OCI-LY1 (cell line): ENCODE results near the gene ATP13A4.

Source experiments
- H2AFZ ChIP-seq: fragments of 200-600 bp; sonication (generic), shearing (Covaris generic); 2 replicates; pipeline ENCODE4 v1.6.0; 2014; ENCODE audit warnings: antibody characterized with exemption, mild to moderate bottlenecking, low read length
- H3F3A ChIP-seq: fragments of 200-600 bp; sonication (generic), shearing (Covaris generic); 2 replicates; pipeline ENCODE4 v1.6.0; 2014; ENCODE audit warnings: mild to moderate bottlenecking, antibody characterized with exemption, low read length, moderate library complexity; ENCODE audit not compliant: insufficient read depth
- H3K27ac ChIP-seq: fragments of 200-600 bp; sonication (generic); 2 replicates; pipeline ENCODE4 v1.5.1; 2014; ENCODE audit warnings: low read length, mixed run types, mild to moderate bottlenecking, low read depth; ENCODE audit not compliant: poor library complexity, severe bottlenecking
- H3K27me3 ChIP-seq: fragments of 200-600 bp; sonication (generic); 2 replicates; pipeline ENCODE4 v1.6.0; 2014; ENCODE audit warnings: antibody characterized with exemption, mild to moderate bottlenecking, low read length, moderate library complexity; ENCODE audit not compliant: insufficient read depth
- H3K36me3 ChIP-seq: fragments of 200-600 bp; sonication (generic); 2 replicates; pipeline ENCODE4 v1.6.1; 2014; ENCODE audit warnings: mild to moderate bottlenecking, antibody characterized with exemption, low read length, moderate library complexity, mixed read lengths; ENCODE audit not compliant: insufficient read depth
- H3K4me1 ChIP-seq: fragments of 200-600 bp; sonication (generic); 2 replicates; pipeline ENCODE4 v1.5.1; 2014; ENCODE audit warnings: mild to moderate bottlenecking, low read length, moderate library complexity; ENCODE audit not compliant: insufficient read depth, severe bottlenecking
- H3K4me2 ChIP-seq: fragments of 200-600 bp; sonication (generic), shearing (Covaris generic); 2 replicates; pipeline ENCODE4 v1.6.1; 2014; ENCODE audit warnings: low read length
- H3K4me3 ChIP-seq: fragments of 200-600 bp; sonication (generic); 2 replicates; pipeline ENCODE4 v1.5.1; 2014; ENCODE audit warnings: low read length, low read depth, mild to moderate bottlenecking, mixed read lengths; ENCODE audit not compliant: poor library complexity, severe bottlenecking
- H3K79me2 ChIP-seq: fragments of 200-600 bp; shearing (Covaris generic); 2 replicates; pipeline ENCODE4 v1.6.1; 2016; ENCODE audit warnings: mixed run types, low read length, mixed read lengths; ENCODE audit not compliant: insufficient read depth
- H3K9ac ChIP-seq: fragments of 200-600 bp; sonication (generic), shearing (Covaris generic); 2 replicates; pipeline ENCODE4 v1.6.1; 2014; ENCODE audit warnings: mild to moderate bottlenecking, low read length, mixed read lengths
- H3K9me2 ChIP-seq: fragments of 200-600 bp; sonication (generic), shearing (Covaris generic); 2 replicates; pipeline ENCODE4 v1.6.1; 2014; ENCODE audit warnings: low read depth, mild to moderate bottlenecking, low read length, mixed read lengths
- H3K9me3 ChIP-seq: fragments of 200-600 bp; shearing (Covaris generic); 2 replicates; pipeline ENCODE4 v1.6.1; 2014; ENCODE audit warnings: low read length, mixed read lengths
- H4K20me1 ChIP-seq: fragments of 200-600 bp; sonication (generic), shearing (Covaris generic); 2 replicates; pipeline ENCODE4 v1.6.0; 2016; ENCODE audit warnings: mild to moderate bottlenecking, low read length; ENCODE audit not compliant: insufficient read depth
- EZH2 ChIP-seq: fragments of 200-600 bp; sonication (generic), shearing (Covaris generic); IDR thresholded peaks from 2 replicates; pipeline ENCODE4 v1.8.0; 2017; ENCODE audit warnings: borderline replicate concordance, mixed run types, mild to moderate bottlenecking, antibody characterized with exemption, low read length, moderate library complexity, mixed read lengths
- TF ChIP-seq, protein P1 (sequence below): fragments of 200-600 bp; sonication (generic), shearing (Covaris generic); IDR thresholded peaks from 2 replicates; pipeline ENCODE4 v1.5.1; 2017; ENCODE audit warnings: mild to moderate bottlenecking, antibody characterized with exemption, low read length, moderate library complexity, mixed read lengths

Gene ATP13A4

DNA sequence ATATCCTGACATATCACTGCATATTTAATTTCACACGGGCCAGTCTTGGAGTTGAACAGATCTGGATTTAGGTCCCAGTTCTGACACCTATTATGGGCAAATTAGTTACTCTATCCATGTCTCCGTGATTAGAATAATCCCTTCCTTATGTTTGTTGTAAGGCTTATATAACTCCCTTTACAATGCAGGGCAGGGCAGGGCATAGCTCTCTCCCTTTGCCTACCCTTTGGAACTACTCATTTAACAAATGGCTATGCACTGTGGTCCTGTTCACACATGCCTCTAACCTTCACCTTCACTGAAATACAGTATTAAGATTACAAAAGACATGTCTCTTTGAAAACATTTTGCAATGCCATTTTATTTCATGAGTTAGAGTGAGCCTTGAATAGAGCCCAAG, 151.4 kb downstream of the ATP13A4 start:
- Histone ChIP-seq H3K4me1 (no peaks in the 10 kb centered on the region), H3K4me3 (no peak overlapping the region), H3K79me2 (no peaks in the 10 kb centered on the region), H3K27ac (no peak overlapping the region), H3K9me2 (no peaks in the 10 kb centered on the region), H3K9me3 (no peaks in the 10 kb centered on the region), H2AFZ (no peak overlapping the region), H3K4me2 (no peak overlapping the region), H3K36me3 (no peaks in the 10 kb centered on the region), H3K27me3 (no peaks in the 10 kb centered on the region), H3K9ac (no peak overlapping the region), H3F3A (no peaks in the 10 kb centered on the region), H4K20me1 (no peaks in the 10 kb centered on the region)
- TF ChIP-seq, protein P1, sequence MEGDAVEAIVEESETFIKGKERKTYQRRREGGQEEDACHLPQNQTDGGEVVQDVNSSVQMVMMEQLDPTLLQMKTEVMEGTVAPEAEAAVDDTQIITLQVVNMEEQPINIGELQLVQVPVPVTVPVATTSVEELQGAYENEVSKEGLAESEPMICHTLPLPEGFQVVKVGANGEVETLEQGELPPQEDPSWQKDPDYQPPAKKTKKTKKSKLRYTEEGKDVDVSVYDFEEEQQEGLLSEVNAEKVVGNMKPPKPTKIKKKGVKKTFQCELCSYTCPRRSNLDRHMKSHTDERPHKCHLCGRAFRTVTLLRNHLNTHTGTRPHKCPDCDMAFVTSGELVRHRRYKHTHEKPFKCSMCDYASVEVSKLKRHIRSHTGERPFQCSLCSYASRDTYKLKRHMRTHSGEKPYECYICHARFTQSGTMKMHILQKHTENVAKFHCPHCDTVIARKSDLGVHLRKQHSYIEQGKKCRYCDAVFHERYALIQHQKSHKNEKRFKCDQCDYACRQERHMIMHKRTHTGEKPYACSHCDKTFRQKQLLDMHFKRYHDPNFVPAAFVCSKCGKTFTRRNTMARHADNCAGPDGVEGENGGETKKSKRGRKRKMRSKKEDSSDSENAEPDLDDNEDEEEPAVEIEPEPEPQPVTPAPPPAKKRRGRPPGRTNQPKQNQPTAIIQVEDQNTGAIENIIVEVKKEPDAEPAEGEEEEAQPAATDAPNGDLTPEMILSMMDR: no peak
- TF ChIP-seq EZH2: no peak

DNA sequence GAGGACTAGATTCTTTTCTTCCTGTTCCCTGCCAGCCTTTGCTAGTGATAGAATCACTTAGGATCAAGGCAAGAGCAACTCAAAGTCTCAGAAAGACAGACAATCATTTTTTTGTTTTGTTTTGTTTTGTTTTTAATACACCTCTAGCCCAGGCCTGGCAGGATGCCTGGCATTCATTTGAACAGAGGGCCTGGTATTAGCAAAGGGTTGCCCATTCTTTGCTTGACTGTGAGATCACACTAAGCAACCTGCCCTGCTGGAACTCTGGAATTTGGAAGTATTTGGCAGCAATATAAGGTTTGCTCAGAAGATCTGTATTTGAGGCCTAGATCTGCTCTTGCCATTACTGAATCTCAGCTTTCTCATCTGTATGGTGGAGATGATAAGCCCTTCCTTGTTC, 154.4 kb downstream of the ATP13A4 start:
- Histone ChIP-seq H4K20me1 (no peaks in the 10 kb centered on the region), H3K27ac (no peak overlapping the region), H3K36me3 (no peaks in the 10 kb centered on the region), H3K9me3 (no peaks in the 10 kb centered on the region), H3K4me3 (no peak overlapping the region), H3K4me1 (no peaks in the 10 kb centered on the region), H3K27me3 (no peaks in the 10 kb centered on the region), H3F3A (no peaks in the 10 kb centered on the region), H3K9ac (no peak overlapping the region), H3K79me2 (no peaks in the 10 kb centered on the region), H3K4me2 (no peak overlapping the region), H3K9me2 (no peaks in the 10 kb centered on the region), H2AFZ (no peak overlapping the region)
- TF ChIP-seq, protein P1: no peak
- no peak for TF ChIP-seq EZH2

DNA sequence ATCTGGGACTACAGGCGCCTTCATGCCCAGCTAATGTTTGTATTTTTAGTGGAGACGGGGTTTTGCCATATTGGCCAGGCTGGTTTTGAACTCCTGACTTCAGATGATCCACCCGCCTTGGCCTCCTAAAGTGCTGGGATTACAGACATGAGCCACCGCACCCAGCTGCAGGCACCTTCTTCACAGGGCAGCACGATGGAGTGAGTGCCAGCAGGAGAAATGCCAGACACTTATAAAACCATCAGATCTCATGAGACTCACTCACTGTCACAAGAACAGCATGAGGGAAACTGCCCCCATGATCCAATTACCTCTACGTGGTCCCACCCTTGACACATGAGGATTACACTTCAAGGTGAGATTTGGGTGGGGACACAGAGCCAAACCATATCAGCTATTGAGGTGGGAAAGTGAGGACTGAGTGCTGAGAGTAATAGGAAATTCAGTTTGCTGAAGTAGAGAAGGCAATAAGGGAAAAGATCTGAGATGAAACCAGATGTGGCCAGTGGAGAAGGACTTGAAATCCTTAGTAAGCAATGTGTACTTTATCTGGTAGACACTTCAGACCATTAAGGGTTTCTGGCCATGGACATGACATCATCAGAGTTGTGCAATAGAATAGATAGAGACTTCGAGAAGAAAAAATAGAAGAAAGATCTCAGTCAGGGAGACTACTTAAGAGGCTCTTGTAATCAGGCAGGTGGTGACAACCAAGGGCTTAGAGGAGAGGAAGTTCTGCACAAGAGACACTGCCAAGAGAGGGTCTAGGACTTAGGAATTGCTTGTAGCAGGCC, 158.0 kb downstream of the ATP13A4 start:
- H3K36me3 ChIP-seq: no peaks in the 10 kb centered on the region
- H3K27me3 ChIP-seq: no peaks in the 10 kb centered on the region
- H3K4me1 ChIP-seq: no peaks in the 10 kb centered on the region
- H4K20me1 ChIP-seq: no peaks in the 10 kb centered on the region
- no peak overlapping the region for H3K4me3 ChIP-seq
- no peaks in the 10 kb centered on the region for H3K9me3 ChIP-seq
- H3K4me2 ChIP-seq: no peak overlapping the region
- H3K9ac ChIP-seq: no peak overlapping the region
- no peaks in the 10 kb centered on the region for H3K9me2 ChIP-seq
- no peak overlapping the region for H2AFZ ChIP-seq
- TF ChIP-seq EZH2: no peak
- TF ChIP-seq, protein P1: no peak
- no peaks in the 10 kb centered on the region for H3F3A ChIP-seq
- H3K79me2 ChIP-seq: no peaks in the 10 kb centered on the region
- no peak overlapping the region for H3K27ac ChIP-seq
